ENCODE results near the gene CLEC9A.

DNA sequence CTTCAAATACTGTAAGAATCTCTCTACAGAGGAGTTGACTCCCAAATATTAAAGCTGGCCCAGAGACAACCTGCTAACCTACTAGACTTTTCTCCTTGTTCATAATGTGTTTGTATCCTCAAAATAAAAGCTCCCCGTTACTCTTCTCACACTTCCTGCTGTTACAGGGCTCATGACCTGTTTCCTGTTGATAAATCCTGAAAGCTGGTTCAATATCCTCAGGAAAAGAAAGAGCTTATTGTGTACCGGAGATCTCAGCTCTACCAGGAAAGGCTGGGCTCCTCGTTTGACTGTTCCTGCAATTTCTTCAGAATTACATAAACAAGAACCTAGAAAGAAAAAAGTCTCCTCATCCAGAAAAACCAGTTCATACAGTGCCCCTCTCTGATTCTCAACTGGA lies 37.5 kb downstream of the CLEC9A start:
- TF ChIP-seq BACH2 (CRISPR knock-in tag; IDR thresholded peaks at IDR 0.05; ENCODE audit: borderline replicate concordance): no peak
- TF ChIP-seq, protein P1, sequence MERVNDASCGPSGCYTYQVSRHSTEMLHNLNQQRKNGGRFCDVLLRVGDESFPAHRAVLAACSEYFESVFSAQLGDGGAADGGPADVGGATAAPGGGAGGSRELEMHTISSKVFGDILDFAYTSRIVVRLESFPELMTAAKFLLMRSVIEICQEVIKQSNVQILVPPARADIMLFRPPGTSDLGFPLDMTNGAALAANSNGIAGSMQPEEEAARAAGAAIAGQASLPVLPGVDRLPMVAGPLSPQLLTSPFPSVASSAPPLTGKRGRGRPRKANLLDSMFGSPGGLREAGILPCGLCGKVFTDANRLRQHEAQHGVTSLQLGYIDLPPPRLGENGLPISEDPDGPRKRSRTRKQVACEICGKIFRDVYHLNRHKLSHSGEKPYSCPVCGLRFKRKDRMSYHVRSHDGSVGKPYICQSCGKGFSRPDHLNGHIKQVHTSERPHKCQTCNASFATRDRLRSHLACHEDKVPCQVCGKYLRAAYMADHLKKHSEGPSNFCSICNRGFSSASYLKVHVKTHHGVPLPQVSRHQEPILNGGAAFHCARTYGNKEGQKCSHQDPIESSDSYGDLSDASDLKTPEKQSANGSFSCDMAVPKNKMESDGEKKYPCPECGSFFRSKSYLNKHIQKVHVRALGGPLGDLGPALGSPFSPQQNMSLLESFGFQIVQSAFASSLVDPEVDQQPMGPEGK (CRISPR knock-in tag; IDR thresholded peaks at IDR 0.05; ENCODE audit: borderline replicate concordance): no peak
- TF ChIP-seq ZFP3 (CRISPR knock-in tag; IDR thresholded peaks at IDR 0.05): no peak
- no peak for TF ChIP-seq RARB (CRISPR knock-in tag; IDR thresholded peaks at IDR 0.05)
- TF ChIP-seq ZNF70 (CRISPR knock-in tag; IDR thresholded peaks at IDR 0.05): no peak
- TF ChIP-seq, protein P2, sequence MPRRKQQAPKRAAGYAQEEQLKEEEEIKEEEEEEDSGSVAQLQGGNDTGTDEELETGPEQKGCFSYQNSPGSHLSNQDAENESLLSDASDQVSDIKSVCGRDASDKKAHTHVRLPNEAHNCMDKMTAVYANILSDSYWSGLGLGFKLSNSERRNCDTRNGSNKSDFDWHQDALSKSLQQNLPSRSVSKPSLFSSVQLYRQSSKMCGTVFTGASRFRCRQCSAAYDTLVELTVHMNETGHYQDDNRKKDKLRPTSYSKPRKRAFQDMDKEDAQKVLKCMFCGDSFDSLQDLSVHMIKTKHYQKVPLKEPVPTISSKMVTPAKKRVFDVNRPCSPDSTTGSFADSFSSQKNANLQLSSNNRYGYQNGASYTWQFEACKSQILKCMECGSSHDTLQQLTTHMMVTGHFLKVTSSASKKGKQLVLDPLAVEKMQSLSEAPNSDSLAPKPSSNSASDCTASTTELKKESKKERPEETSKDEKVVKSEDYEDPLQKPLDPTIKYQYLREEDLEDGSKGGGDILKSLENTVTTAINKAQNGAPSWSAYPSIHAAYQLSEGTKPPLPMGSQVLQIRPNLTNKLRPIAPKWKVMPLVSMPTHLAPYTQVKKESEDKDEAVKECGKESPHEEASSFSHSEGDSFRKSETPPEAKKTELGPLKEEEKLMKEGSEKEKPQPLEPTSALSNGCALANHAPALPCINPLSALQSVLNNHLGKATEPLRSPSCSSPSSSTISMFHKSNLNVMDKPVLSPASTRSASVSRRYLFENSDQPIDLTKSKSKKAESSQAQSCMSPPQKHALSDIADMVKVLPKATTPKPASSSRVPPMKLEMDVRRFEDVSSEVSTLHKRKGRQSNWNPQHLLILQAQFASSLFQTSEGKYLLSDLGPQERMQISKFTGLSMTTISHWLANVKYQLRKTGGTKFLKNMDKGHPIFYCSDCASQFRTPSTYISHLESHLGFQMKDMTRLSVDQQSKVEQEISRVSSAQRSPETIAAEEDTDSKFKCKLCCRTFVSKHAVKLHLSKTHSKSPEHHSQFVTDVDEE (CRISPR knock-in tag; IDR thresholded peaks at IDR 0.05): no peak
